MV-4-11 (cell line): Measurements from ENCODE around the gene TMEM156.

ENCODE experiments used
- DNase-seq: peaks from one replicate; lab custom pipeline; 2025; lab: John Stamatoyannopoulos, UW

The TMEM156 gene

DNA sequence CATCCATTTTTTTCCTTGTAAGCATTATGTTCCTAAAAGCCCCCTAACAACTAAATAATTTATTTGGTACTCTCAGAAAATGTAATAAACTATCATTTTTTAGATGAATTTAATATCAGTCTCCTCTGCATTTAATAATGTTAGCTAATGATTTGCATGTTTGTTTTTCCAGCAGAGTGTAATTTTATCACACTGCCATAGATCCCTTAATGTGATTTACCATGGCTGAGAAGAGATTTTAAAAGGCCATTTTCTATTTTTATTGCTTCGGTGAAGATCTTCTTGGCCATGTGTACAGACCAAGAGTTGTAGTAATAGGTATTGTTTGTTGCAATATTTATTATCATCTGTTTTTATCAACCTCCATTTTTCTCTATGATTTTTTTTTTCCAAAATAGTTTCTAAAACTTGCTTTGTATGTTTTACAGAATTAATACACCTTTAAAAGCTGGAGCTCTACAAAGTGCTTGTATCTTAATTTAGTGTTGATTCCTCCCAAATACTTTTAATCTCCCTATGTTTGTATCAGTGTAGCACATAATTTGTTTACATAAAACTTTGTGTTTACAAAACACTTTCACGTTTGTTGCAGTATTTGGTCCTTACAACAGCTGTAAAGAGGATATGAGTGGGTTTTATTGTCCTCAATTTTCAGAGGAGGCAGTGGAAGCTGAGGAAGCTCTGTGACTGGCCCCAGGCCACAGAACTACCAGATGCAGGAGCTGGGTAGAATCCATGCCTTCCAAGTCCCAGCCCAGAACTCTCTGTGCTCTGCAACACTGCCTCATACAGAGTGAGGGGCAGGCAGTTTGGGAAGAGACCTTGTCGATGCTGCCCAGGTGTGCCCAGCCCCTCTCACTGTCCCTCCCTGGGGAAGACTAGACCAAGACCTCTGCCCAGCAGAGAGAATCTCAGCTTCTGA is 106.5 kb downstream of the TMEM156 start:
- DNase-seq = no peak

DNA sequence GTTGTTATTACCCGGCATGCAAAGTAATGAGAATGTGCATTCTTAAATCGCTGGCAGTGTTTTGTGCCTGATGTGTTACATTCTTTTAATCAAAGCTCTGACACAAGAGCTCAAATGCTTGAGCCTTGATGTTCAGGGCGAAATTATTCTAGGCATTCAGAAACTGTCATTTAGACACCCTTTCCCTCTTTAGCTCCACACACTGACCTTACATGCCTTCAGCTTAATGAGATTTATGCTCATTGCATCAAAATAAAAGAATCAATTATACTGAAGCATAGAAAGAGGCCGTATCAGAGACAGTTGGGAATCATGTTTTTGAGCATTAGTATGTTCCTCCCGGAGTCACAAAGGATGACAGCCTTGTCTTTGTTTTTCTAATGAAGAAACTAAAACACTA is 107.9 kb downstream of the TMEM156 start:
- no peak for DNase-seq

DNA sequence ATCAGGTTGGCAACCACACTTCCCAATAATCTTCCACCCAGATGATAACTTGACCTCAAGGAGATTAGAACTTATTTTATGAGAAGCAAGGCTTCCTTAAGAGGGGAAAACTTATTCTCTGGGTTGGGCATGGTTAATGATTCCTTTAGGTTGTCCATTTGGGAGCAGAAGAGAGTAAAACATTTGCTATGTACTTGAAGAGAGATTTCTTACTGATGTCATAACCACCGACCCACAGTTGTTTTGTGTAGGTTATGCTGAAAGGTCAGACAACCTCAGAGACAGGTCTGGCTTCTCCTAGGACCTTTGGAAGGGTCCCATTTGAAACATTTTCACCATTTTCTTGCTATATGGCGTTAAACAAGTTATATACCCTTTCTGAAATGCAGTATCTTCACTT is 108.5 kb downstream of the TMEM156 start:
- DNase-seq = no peak

DNA sequence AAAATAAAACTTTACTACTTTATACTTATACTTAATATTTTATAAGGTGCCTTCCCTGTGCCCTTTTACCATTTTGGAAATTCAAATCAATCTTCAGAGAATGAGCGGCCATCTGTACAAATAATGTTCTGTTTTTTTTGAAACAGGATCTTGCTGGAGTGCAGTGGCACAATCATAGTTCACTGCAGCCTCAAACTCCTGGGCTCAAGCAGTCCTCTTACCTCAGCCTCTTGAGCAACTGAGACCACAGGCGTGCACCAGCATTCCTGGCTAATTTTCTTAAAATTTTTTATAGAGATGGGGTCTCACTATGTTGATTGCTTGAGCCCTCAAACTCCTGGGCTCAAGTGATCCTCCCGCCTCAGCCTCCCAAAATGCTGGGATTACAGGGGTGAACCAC is 111.1 kb downstream of the TMEM156 start:
- DNase-seq = no peak

DNA sequence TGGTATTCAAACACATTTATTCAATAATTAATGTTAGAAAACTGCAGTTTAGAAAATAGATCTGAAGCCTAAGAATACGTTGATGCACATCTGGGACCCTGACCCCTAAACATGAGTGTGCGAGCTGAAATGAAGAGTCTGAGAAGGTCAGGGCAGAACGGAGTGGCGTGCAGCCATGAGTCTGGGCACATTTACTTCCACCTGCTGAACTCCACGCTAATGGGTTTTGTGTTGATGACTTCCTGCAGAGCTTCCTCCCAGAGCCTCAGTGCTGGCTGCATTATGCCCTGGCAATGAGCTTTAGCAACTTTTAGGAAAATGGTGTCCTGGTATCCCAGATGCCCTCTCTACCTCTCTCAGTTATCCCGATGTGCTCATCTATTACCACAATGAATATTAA is 111.5 kb downstream of the TMEM156 start:
- DNase-seq = no peak

DNA sequence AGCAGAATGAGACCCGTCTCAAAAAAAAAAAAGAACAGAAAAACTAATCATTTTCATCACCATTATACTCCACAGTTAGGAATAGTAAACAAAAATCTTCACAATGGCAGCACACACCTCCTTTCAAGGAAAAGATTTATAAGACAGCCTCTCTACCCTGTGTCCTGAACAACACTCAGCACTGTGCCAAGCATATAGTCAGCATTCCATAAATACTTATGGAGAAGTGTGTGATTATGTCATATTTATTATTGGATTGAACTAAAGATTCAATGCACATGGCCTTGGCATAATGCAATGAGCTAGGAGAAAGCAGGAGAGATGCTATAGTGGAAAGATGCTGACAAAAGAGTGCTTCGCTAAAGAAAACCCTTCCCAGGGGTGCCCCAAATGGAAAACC is 112.0 kb downstream of the TMEM156 start:
- DNase-seq = no peak

DNA sequence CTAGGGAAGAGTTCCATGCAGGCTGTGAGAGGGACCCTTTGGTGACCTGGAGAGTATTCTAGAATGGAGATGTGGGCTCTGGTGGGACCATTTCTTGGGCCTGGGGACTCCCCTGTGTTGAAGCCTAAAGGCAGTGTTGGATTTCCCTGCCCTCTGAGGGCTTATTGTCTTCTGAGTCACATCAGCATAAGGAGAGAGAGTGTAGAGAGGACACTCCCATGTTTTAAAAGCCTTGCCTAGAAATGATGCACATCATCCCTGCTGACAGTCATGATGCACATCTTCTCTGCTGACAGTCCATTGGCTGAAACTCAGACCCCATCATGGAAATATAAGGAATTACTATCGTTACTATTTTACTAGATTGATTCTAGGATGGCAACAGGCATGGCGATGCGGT is 112.7 kb downstream of the TMEM156 start:
- no peak for DNase-seq

DNA sequence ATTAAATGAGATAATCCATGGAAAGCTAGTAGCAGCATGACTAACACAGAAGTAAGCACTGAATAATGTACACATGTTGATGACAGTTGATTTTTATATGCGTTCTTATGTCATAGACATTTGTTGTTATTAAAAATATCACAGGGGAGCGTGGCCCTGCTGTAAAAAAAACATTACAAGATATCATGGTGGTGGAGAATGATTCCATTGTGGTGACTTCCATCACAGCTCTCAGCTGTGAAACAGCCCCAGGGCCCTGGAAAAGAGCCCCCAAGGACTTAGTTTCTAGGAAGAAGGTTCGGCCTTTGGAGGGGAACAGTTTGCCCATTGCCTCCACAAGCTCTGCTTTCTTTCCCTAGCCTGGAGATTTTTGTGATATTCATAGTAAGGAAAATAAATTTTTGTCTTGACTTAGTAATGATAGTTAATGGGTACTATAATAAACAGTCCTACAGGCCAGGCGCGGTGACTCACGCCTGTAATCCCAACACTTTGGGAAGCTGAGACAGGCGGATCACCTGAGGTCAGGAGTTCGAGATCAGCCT is 114.7 kb downstream of the TMEM156 start:
- DNase-seq = no peak
